Activated CD8-positive, alpha-beta memory T cell treated with anti-CD3 and anti-CD28 coated beads, Interleukin-2, amount 50 U/mL, for 1 hour (primary cell): ENCODE measurements around the gene SFSWAP.
A peak's percentile ranks its signal among the peaks of the same experiment; 100 is the strongest.
"Not testable (repeated sequence)": the region's sequence is repeated elsewhere in the genome, so short reads cannot be mapped to it uniquely, and the experiment has no call there.

ENCODE experiments used
- DNase-seq: peaks from one replicate; pipeline ENCODE4 v3.0.0-alpha.2; 2020; ENCODE audit errors: extremely low read depth

SFSWAP gene

DNA sequence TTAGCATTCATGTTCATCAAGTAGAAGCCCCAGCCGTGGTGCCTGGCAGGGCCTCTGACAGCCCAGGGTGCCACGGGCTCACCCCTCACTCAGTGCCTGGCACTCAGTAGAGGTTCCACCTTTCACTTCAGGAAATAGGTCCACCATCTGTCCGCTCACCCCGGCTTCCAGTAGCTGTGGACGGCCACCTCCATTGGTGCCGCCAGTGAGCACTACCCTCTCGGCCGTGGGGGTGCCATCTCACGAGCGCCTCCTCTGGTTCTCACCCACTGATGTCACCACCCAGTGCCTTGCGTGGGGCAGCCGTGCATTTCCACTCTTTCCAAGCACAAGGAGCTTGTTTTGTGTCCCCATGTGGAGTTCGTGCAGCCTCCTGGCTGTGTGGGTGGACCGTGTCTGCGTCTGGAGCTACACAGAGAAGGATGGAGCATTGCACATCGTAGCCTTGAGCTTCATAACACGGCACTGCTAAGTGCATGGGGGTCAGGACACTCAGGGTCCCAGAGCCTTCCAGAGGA is 76.3 kb downstream of the SFSWAP start:
- DNase-seq: no peak

DNA sequence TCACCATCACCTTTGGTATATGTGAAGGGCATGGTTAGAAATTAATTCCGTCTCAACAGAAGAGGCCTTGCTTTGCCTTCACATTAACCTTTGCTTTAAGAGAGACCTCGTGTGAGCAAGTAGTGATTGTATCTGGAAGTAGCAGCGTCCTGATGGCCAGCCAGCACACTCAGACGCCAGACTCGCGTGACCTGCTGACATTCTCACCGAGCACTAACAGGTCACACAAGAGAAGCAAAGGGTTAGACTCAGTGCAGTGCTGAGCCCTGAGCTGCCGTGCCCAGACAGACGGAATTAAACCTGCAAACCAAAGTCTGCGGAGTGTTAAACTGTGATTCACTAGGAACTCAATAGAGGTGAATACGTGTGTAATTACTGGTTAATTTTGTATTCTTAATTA is 77.2 kb downstream of the SFSWAP start:
- no peak for DNase-seq

DNA sequence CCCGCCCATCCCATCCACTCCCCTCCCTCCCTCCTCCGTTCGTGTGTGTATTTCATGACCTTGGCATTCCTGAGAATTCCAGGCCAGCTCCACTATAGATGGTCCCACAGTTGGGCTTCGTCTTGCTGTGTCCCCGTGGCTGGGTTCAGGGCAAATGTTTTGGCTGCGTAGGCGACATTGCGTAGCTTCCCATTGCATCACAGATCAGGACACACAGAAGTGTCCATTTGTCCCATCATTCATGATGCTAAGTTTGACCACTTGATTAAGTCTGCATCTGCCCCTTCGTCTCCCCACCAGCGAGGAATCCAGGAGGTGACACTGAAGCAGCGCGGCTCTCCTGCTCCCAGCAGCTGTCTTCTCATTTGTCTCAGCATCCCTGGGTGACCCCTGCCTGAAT is 78.7 kb downstream of the SFSWAP start:
- DNase-seq: no peak

DNA sequence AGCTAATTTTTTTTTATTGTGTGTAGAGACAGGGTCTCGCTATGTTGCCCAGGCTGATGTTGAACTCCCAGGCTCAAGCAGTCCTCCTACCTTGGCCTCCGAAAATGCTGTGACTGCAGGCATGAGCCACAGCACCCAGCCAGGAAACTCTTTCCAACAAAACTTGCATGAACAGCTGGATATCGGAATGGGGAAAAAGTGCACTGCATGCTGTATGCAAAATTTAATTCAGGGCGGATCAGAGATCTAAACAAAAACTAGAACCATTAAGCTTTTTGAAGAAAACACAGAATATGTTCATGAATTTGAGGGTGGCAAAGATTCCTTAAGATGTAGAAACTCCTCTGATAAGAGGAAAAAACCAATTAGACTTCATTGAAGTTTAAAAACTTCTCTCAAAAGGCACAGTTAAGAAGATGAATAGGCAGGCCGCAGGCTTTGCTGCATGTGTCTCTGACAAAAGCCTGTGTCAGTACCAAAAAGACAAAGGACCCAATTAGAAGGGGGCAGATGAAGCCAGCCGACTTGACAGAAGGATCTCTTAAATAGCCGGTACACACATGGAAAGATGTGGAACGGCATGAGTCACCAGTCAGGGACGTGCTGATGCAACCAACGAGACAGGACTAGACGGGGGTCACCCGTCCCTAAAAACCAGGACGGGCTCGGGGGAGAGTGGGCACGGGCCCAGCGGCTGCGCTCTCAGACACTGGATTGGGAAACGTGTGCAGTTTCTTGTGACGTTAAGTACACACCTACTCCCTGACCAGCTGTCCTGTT is 82.5 kb downstream of the SFSWAP start:
- no peak for DNase-seq

DNA sequence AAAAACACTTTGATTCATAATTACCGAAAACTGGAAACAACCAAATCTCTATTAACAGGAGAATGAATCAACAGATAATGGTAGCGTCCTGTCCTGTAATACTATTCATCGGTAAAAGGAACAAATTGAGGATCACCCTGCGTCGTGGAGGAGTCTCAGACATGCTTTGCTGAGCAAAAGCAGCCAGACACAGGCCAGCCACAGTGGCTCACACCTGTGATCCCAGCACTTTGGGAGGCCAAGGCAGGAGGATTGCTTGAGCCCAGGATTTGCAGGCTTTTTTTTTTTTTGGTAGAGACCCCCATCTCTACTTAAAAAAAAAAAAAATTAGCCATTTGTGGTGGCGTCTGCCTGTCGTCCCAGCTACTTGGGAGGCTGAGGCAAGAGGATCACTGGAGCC is 83.2 kb downstream of the SFSWAP start:
- no peak for DNase-seq

DNA sequence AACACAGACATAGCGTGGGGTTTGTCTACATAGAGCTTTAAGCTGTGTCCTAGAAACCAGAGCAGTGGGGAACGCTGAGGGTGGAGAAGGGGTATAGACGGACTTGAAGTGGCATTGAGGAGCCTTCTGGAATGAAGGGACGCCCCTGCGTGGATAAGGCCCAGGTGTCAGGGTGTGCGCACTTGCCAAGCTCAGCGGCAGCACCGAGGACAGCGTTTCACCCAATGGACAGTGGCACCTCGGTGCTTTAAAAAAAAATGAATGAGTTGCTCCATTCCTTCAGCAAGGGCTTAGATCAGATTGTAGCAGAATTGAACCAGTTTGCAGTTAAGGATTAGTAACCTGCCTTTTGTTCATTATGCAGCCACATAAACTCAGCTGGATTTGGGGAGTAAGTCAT is 83.7 kb downstream of the SFSWAP start:
- no peak for DNase-seq

DNA sequence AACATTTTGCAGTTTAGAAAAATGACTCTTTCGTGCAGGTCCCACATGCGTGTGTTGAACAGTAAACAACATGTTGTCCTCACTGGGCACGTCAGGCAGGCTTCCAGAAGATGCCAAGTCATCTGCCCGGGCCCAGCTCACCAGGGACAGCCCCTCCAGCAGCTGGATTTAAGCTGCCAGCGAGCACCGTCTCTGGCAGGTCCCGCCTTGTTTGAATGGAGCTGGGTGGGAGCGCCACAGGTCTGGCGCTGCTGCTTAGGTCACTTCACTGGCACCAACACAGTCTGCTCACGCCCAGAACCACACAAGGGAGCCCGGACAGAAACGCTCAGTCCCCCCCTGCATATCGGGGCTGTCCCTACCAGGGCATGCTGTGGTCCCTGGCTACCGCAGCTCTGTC is 84.2 kb downstream of the SFSWAP start:
- DNase-seq: no peak

DNA sequence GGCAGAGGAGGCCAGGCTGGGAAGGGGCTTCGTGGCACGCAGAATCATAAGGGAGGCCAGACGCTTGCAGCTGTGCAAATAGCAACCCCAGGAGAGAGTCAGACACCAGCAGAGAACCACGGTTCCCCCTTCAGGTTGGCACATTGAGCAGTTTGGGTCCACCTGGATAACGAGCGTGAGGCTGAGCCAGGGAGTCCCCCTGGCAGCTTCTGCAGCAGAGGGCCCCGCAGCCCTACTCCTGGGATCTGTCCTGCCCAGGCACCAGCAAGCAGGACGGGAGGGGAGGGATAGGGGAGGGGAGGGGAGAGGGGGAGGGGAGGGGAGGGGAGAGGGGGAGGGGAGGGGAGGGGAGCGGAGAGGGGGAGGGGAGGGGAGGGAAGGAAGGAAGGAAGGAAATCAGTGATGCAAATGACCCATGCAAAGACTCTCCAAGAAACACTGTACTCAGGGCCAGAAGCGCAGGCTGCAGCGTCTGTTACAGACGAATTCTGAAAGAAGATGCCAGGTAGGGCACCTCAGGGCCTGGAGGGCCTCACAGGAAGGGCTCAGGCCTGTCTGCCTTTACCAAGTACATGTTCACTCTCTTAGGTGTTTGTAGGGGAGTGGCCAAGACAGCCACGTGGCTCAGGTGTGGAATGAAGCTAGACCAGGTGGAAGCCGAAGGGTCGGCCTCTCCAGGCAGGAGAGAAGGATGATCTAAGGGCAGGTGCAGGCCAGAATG is 85.0 kb downstream of the SFSWAP start:
- DNase-seq: no peak

DNA sequence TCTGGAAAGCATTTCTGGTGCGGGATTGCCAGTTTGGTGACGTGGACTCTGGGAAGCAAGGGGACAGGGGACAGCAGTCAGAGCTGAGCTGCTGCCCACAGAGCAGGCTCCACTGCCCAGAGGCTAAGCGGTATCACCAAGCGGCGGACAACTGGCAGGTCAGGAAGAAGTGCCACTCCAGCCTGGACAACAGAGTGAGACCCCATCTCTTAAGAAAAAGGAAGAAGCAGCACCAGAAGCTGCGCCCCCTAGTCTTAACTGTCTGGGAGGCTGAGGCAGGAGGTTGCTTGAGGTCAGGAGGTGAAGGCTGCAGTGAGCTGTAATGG is 85.5 kb downstream of the SFSWAP start:
- no peak for DNase-seq

DNA sequence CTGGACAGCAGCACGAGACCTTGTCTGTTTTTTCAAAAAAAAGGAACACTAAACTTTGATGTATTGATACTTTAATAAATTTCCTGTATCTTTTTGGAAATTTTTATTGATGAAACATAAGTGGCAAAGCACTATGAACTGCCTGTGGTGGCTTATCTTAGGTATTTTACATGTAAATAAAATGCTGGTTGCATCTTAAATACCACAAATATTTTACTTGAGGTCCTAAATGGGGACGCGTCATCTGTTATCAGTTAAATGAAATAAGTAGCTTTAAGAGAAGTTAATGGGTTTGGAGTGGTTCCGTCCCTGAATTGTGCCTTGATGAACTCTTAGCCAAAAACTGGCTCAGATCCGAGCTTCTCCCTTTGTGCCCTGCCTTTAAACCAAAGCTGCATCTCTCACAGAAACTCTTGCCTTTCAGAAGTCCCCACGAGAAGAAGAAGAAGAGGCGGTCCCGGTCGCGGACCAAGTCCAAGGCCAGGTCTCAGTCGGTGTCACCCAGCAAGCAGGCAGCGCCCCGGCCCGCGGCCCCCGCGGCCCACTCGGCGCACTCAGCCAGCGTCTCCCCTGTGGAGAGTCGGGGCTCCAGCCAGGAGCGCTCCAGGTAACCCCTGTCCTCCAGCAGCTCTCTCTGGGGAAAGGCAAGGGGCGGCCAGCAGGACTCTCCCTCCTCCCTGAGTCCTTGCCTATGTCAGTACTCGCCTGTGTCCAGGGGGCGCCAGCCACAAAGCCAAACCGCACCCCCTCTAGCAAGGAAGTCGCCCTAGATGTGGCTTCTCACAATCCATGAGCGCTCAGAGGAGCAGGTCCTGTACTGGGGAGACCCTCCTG is 86.1 kb downstream of the SFSWAP start:
- DNase-seq: no peak

DNA sequence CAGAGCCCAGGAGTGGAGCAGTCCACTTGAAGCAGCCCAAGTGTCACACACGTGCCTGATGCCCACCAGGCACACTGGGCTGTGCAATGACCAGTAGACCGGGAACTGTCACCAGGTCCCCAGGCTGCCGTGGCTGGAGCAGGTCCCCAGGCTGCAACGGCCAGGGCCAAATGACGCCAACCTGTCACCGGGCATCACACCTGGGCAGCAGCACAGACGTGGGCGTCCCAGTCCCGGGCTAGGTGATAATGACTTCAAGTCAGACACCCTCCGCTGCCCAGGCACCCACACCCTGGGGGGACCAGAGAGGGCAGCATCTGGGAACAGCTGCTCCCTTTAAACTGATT is 86.7 kb downstream of the SFSWAP start:
- no peak for DNase-seq

DNA sequence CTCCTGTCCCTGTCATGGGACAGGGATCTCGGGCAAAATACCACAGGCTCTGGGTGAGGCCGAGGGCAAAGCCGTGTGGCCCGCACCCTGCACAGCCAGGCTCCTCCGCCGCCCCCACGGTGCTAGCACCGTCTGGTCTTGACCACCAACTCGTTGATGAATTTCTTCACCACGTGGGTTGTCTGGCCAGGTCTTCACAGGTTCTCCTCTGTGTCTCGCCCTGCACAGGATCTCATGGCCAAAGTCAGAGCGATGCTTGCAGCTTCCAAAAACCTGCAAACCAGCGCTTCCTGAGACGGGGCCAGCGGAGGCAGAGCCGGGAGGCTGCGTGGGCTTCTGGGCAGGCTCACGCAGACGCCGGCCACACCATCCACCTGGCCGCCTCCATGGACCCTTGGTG is 88.3 kb downstream of the SFSWAP start:
- no peak for DNase-seq

DNA sequence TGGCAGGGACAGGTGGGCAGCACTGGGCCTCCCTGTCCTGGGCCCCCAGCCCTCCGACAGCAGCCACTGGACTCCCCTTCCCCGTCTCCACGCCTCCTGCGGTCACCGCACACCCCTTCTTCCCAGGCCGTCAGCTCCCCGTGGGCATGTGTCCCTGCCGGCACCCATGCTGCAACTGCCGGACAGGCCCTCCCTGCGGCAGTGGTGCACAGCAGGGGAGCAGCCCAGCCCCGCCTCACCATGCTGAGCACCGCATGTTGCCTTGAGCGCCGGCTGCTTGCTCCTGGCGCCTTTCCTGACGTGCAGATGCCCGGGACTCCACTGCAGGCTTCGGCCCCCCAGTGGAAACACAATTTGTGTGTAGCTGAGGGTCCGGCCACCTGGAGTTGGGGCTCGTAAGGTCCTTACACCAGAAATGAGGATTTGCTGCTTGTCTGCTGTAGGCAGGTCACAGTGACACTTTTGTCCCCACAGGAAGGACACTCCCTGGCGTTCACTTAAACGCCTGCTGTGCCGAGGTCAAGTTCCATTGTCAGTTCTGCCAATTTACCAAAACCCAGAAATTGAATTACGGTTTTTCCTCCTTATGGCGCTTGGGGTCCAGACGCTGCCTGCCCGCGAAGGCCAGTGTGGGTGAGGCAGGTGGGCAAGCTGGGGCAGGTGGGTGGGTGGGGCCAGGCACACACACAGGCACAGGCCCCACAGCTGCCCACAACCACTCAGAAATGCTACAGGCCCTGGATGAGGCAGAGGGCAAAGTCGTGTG is 89.1 kb downstream of the SFSWAP start:
- DNase-seq: no peak

DNA sequence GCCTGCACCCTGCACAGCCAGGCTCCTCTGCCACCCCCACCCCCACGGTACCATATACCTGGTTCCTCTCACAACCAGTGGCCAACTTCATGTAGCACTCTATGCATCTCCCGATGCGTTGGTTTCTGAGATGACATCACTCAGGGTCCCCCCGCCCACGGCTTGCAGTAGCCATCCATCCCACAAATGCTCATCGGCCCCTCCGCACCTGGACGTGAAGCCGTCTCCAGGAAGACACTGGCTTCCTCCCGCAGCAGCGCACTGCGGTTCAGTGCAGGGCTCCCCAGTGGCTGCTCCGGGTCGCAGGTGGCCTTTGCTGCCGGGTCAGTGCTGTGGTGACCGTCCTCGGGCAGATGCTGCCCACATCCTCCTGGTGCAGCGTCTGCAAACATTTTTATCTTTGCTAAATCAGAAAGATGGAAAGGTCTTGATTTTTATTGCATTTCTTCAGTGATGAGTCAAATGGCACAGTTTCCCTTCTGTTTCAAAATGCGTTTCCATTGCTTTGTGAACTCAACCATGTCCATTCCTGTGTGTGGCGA is 89.8 kb downstream of the SFSWAP start:
- no peak for DNase-seq

DNA sequence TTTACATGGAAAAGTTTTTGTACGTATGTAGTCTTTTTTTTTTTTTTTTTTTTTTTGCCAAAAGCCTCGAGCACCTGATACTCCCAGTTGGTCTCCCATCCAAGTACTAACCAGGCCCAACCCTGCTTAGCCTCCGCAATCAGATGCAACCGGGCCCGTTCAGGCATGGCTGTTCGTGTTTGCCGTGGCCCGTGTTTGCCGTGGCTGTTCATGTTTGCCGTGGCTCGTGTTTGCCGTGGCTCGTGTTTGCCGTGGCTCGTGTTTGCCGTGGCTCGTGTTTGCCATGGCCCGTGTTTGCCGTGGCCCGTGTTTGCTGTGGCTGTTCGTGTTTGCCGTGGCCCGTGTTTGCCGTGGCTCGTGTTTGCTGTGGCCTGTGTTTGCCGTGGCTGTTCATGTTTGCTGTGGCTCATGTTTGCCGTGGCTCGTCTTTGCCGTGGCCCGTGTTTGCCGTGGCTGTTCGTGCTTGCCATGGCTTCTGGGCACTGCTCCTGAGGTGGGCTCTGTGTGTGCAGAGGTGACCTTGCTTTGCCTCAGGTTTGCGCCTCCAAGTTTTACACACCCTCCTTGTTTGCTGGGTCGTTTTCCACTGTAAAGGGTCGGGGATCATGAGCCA is 90.5 kb downstream of the SFSWAP start:
- DNase-seq: no peak

DNA sequence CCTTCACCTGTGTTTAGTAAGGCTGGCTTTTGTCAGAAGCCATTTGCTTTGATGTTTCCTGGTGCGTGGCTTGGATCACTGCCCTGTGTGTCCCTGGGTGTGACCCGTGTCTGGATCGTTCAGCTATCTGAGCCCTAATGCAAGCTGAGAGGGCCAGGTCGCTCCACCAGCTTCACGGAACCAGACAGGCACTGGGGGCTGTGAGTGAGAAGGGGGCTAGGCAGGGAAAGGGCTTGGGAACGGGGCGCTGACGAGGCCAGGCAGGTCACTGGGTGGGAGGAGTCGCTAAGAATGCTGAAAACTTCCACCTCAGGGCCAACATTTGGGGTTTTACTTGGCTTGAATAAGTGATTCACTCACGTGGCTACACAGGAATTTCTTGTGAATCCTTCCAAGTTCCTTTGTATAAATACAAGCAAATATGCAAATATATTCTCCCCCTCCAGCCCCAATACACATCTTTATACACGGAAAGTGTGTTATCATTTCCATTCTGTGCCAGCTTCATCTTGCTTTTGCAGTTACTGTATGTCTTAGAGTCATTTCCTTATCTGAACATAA is 93.2 kb downstream of the SFSWAP start:
- DNase-seq: no peak

DNA sequence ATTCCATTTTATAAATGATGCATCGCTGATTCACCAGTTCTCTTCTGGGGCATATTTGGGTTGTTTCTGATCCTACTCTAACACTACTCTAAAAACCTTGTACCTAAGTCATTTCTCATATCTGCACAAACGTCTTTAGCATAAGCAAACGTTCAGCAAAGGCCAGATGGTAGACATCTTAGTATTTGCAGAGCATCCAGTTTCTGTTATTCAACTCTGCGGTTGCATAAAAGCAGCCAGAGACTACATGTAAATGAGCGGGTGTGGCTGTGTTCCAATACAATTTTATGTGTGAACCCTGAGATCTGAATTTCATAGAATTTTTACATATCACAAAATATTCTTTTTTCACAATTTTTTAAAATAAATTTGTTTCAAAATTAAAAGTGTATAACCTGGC is 94.5 kb downstream of the SFSWAP start:
- no peak for DNase-seq

DNA sequence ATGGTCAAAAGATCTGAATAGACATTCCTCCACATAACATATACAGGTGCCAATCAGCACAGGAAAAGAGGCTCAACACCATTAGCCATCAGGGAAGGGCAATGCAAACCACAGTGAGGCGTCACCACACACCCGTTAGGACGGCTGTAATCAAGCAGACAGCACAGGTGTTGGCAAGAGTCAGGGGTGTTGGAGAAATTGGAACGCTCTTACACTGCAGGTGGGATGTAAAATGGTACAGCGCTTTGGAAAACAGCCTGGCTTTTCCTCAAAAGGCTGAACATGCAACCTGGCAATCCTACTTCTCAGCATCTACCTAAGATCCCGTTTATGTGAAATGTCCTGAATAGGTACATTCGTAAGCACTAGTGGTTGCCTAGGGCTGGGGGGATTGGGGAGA is 95.8 kb downstream of the SFSWAP start:
- DNase-seq: no peak

DNA sequence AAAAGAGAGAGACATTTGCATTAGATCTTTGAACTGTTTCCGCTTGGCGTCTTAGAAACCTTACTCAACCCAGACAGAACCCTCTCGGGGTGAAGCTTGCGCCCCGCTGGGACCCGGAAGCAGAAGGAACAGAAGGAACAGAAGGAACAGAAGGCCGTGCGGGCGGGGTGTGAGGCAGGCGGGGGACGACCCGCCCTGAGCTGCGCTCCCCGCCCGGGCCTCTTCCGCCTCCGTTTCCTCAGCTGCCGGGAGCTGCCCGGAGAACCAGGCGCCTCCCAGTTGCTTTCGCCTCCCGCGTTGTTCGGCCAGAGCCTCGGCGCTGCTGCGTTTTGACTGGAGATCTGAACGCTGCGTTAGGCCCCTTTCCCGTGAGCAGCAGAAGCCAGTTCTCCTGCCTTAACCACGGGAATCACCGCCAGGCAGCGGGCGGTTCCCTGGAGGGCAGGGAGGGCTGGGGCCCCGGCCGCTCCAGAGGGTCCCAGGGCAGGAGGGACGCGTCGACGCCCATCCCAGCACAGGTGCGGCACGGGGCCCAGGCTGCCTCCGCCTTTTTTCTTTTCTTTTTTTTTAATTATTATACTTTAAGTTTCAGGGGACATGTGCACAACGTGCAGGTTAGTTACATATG is 98.0 kb downstream of the SFSWAP start:
- DNase-seq: peak; percentile 7

DNA sequence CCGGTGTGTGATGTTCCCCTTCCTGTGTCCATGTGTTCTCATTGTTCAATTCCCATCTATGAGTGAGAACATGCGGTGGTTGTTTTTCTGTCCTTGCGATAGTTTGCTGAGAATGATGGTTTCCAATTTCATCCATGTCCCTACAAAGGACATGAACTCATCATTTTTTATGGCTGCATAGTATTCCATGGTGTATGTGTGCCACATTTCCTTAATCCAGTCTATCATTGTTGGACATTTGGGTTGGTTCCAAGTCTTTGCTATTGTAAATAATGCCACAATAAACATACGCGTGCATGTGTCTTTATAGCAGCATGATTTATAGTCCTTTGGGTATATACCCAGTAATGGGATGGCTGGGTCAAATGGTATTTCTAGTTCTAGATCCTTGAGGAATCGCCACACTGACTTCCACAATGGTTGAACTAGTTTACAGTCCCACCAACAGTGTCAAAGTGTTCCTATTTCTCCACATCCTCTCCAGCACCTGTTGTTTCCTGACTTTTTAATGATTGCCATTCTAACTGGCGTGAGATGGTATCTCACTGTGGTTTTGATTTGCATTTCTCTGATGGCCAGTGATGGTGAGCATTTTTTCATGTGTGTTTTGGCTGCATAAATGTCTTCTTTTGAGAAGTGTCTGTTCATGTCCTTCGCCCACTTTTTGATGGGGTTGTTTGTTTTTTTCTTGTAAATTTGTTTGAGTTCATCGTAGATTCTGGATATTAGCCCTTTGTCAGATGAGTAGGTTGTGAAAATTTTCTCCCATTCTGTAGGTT is 98.8 kb downstream of the SFSWAP start:
- DNase-seq: not testable (repeated sequence)
